Measurements from ENCODE around the gene LGALS7B. TPM values are rescaled to one million over a fixed set of nuclear protein-coding genes. Genes with fewer than 3 reads are reported as not detected.
"Not testable (repeated sequence)": the region's sequence is repeated elsewhere in the genome, so short reads cannot be mapped to it uniquely, and the experiment has no call there.

Gene LGALS7B
- total RNA-seq, result not detected in 2 replicates

DNA sequence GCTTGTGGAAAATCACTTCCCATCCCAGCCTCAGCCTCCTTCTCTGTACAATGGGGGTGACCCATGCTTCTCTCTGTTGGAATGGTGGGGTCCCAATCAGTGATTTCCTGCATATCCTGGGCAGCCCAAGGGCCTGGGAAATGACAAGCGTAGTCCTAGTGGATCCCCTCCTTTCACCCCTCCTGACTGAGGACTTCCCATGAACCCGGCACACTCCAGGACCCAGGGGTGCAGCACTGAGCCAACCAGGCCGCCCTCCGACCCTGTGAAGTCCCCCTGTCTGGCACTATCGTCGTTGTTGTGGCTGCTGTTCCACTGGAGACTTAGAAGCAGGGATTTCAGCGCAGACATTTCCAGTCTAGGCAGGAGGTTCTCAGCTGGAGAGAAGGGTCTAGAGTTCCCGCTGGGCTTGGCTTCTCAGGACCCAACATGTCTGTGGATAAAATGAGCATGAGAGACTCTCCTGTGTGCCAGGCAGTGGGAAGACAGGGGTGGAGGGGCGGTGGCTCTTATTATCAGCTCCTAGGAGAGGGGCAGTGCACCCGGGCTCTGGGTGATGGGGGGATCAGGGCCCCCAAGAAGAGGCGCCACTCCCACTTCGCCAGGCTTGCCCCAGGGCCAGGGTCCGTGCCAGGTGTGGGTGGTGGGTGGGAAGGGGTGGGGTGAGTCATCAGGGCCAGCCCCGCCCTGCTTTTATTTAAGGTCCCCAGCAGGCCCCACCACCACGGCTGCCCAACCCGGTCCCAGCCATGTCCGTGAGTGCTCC lies at the start of gene LGALS7B:
Gene LGALS7B, plus strand, starts transcription at position 723 of the 766 bp plus-strand sequence. Its CDS starts 27 bp downstream, at position 750.
- H3K4me1 Mint-ChIP-seq (ENCODE audit: low read depth), result peaks cover 5% of the 10 kb centered on the region
- no peaks in the 10 kb centered on the region for H3K27me3 Mint-ChIP-seq (ENCODE audit: insufficient read depth)
- no peaks in the 10 kb centered on the region for H3K9me3 Mint-ChIP-seq
- H3K36me3 Mint-ChIP-seq (ENCODE audit: low read depth), result no peaks in the 10 kb centered on the region
- no peak for DNase-seq (ENCODE audit: low spot score)
- no peak within 1 kb of the TSS for H3K27ac Mint-ChIP-seq
- intact Hi-C loops (cut with micrococcal nuclease), result no loop called here
- H3K4me3 Mint-ChIP-seq, result no peak within 1 kb of the TSS

DNA sequence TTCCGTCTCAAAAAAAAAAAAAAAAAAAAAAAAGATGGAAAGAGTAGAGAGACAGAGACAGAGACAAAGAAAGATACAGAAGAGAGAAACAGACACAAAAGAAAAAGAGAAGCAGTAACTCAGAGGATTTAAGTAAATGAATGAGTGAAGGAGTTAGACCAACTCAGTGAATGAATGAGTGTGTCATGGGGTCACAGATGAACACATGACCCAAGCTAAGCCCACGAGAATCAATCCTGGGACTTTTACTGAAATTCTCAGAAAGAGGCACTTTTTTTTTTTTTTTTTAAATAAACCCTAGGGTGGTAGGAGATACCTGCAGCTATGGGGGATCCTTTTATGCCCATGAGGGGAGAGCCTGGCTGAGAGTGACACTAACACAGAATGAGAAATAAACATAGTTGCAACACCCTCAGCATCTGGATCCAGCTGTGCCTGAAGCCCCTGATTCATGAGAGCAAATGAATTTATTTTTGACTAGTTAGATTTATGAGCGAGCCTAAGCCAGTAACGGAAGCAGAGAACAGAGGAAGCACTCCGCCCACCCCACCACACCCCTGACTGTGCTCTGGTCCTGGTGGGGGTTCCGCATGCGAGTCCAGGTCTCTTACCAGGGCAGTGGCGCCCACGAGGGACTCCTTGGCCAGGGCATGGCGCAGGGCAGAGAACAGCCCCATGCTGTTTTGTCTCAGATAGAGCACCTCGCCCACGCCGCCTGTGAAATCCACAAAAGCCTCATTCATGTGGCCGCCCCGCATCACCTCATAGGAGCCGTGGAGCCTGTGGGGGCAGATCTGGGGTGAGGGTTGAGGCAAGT lies 49.4 kb upstream of the LGALS7B start:
- no peak for DNase-seq (ENCODE audit: low spot score)
- Mint-ChIP-seq H3K4me3 (no peak overlapping the region), H3K27ac (no peak overlapping the region), H3K9me3 (no peaks in the 10 kb centered on the region), H3K36me3 (ENCODE audit: low read depth) (peaks cover 3% of the 10 kb centered on the region), H3K4me1 (ENCODE audit: low read depth) (peaks cover 25% of the 10 kb centered on the region), H3K27me3 (ENCODE audit: insufficient read depth) (peaks cover 8% of the 10 kb centered on the region)
- intact Hi-C loops (cut with micrococcal nuclease), result no loop called here

GRCh38 chr19:38740257-38740592 lies 48.8 kb upstream of the LGALS7B start:
- H3K27me3 Mint-ChIP-seq (ENCODE audit: insufficient read depth), result peaks cover 8% of the 10 kb centered on the region
- no peak overlapping the region for H3K4me3 Mint-ChIP-seq
- H3K36me3 Mint-ChIP-seq (ENCODE audit: low read depth), result peaks cover 3% of the 10 kb centered on the region
- H3K9me3 Mint-ChIP-seq, result no peaks in the 10 kb centered on the region
- intact Hi-C loops (cut with micrococcal nuclease), result no loop called here
- no peak for DNase-seq (ENCODE audit: low spot score)
- H3K27ac Mint-ChIP-seq, result no peak overlapping the region
- peaks cover 19% of the 10 kb centered on the region for H3K4me1 Mint-ChIP-seq (ENCODE audit: low read depth)

DNA sequence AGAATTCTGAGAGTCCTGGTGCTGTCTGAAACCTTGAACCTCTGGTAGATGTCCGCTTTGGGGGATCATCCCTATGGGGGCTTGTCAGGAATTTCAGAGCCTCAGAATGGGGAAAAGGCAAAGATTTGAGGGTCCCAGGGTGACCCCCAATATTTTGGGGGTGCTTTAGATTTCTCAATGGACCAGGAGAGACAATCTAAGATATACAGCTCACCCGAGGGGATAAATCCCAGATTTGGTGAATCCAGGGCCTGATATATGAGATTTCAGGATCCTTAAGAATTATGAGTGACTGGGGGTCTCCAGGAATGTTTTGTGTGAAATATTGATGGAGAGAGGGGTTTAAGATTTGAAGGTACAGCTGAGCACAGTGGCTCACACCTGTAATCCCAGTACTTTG lies 48.1 kb upstream of the LGALS7B start:
- no peak for DNase-seq (ENCODE audit: low spot score)
- Mint-ChIP-seq H3K27me3 (ENCODE audit: insufficient read depth) (peaks cover 8% of the 10 kb centered on the region), H3K27ac (no peak overlapping the region), H3K36me3 (ENCODE audit: low read depth) (peaks cover 3% of the 10 kb centered on the region), H3K9me3 (no peaks in the 10 kb centered on the region), H3K4me1 (ENCODE audit: low read depth) (peaks cover 18% of the 10 kb centered on the region), H3K4me3 (no peak overlapping the region)
- intact Hi-C loops (cut with micrococcal nuclease), result no loop called here

DNA sequence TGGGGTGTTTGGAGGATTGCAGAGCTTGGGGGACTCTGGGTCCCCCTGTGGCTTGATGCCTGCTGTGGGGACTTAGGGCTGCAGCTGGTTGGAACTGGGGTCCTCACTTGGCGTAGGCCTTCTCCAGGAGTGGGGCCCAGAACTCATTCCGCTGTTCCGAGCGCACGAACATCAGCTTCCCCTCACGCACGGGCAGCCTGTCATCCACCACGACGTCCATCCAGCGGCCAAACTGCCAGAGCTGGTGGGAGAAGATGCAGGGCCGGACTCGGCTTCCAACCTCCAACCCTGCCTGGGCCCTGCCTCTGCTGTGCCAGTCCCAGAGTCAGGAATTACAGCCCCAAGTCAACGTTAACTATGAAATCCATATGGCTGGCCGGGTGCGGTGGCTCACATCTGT lies 47.3 kb upstream of the LGALS7B start:
- H3K36me3 Mint-ChIP-seq (ENCODE audit: low read depth), result peaks cover 3% of the 10 kb centered on the region
- H3K4me1 Mint-ChIP-seq (ENCODE audit: low read depth), result peaks cover 18% of the 10 kb centered on the region
- no peak for DNase-seq (ENCODE audit: low spot score)
- peaks cover 6% of the 10 kb centered on the region for H3K27me3 Mint-ChIP-seq (ENCODE audit: insufficient read depth)
- intact Hi-C loops (cut with micrococcal nuclease), result no loop called here
- H3K9me3 Mint-ChIP-seq, result no peaks in the 10 kb centered on the region
- H3K27ac Mint-ChIP-seq, result no peak overlapping the region
- no peak overlapping the region for H3K4me3 Mint-ChIP-seq

DNA sequence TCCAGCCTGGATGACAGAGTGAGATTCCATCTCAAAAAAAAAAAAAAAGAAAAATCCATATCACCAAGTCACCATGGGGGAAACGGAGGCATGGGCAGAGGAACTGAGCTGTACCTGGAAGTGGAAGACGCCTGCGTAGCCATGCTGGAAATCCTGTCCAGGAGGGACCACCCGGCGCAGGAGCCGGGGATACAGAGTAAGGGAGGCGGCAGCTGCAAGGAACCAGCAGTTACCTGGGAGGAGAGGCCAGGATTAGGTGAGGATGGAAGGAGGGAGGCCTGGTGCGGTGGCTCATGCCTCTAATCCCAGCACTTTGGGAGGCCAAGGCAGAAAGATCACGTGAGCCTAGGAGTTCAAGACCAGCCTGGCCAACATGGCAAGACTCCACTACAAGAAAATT lies 46.7 kb upstream of the LGALS7B start:
- Mint-ChIP-seq H3K36me3 (ENCODE audit: low read depth) (peaks cover 3% of the 10 kb centered on the region), H3K9me3 (no peaks in the 10 kb centered on the region), H3K27ac (no peak overlapping the region), H3K4me1 (ENCODE audit: low read depth) (peaks cover 18% of the 10 kb centered on the region), H3K27me3 (ENCODE audit: insufficient read depth) (peaks cover 7% of the 10 kb centered on the region), H3K4me3 (no peak overlapping the region)
- no peak for DNase-seq (ENCODE audit: low spot score)
- intact Hi-C loops (cut with micrococcal nuclease), result no loop called here

DNA sequence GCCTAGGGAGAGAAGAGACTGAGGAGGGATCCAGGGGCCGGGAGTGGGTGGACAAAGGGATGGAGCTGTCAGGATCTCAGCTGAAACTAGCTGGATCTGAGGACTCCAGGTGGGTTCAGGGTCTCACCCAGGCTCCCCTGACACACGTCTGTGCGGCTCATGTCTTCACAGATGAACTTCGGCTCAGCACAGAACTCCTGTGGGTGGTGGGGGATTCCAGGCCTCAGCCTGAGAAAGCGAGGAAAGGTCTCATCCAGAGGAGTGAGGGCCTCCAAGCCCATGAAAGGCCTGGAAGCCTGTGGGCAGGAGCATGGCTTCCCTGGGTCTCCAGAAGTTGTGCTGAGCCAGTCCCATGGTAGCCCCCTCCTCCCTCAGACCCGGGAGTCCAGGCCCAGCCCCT lies 46.1 kb upstream of the LGALS7B start:
- Mint-ChIP-seq H3K27ac (no peak overlapping the region), H3K27me3 (ENCODE audit: insufficient read depth) (peaks cover 2% of the 10 kb centered on the region), H3K4me1 (ENCODE audit: low read depth) (peaks cover 13% of the 10 kb centered on the region), H3K4me3 (no peak overlapping the region), H3K36me3 (ENCODE audit: low read depth) (peaks cover under 1% of the 10 kb centered on the region), H3K9me3 (no peaks in the 10 kb centered on the region)
- intact Hi-C loops (cut with micrococcal nuclease), result no loop called here
- no peak for DNase-seq (ENCODE audit: low spot score)

DNA sequence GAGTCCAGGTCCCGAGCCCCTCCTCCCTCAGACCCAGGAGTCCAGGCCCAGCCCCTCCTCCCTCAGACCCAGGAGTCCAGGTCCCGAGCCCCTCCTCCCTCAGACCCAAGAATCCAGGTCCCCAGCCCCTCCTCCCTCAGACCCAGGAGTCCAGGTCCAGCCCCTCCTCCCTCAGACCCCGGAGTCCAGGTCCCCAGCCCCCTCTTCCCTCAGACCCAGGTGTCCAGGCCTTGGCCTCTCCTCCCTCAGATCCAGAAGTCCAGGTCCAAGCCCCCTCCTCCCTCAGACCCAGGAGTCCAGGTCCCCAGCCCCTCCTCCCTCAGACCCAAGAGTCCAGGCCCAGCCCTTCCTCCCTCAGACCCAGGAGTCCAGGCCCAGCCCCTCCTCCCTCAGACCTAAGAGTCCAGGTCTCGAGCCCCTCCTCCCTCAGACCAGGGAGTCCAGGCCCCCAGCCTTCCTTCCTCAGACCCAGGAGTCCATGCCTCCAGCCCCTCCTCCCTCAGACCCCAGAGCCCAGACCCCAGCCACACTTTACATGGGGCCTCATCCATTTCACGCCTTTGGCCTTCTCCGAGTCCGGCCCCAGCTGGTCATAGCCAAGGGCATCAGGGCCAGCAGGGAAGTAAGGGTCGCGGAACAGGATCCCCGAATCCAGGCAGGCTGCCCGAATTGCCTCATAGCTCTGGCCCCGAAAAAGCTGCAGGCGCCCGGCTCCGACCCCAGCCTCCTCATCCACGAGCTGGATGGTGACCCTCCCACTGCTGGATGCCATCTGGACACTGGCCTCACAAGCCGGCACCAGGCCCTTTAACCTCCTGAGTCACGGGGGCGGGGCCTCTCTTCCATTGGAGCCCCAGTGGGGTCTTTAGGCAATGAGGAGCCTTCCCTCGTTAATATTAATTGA lies 45.4 kb upstream of the LGALS7B start:
- no peak for DNase-seq (ENCODE audit: low spot score)
- Mint-ChIP-seq H3K4me3 (no peak overlapping the region), H3K9me3 (no peaks in the 10 kb centered on the region), H3K27ac (no peak overlapping the region), H3K36me3 (ENCODE audit: low read depth) (no peaks in the 10 kb centered on the region), H3K4me1 (ENCODE audit: low read depth) (peaks cover 8% of the 10 kb centered on the region), H3K27me3 (ENCODE audit: insufficient read depth) (peaks cover 2% of the 10 kb centered on the region)
- intact Hi-C loops (cut with micrococcal nuclease), result no loop called here

- no peak for DNase-seq (ENCODE audit: low spot score)
- H3K9me3 Mint-ChIP-seq, result no peaks in the 10 kb centered on the region
- H3K4me3 Mint-ChIP-seq, result no peak within 1 kb of the TSS
- peaks cover 2% of the 10 kb centered on the region for H3K27me3 Mint-ChIP-seq (ENCODE audit: insufficient read depth)
- no peaks in the 10 kb centered on the region for H3K36me3 Mint-ChIP-seq (ENCODE audit: low read depth)
- peaks cover 7% of the 10 kb centered on the region for H3K4me1 Mint-ChIP-seq (ENCODE audit: low read depth)
- intact Hi-C loops (cut with micrococcal nuclease), result no loop called here
- H3K27ac Mint-ChIP-seq, result no peak within 1 kb of the TSS
These were observed 44.7 kb upstream of the LGALS7B start, which contains the start of gene CAPN12 for GRCh38 chr19:38744298-38744681. TSS of gene CAPN12 (minus strand) at chr19:38744474. CDS start at chr19:38744165, 309 bp downstream.

DNA sequence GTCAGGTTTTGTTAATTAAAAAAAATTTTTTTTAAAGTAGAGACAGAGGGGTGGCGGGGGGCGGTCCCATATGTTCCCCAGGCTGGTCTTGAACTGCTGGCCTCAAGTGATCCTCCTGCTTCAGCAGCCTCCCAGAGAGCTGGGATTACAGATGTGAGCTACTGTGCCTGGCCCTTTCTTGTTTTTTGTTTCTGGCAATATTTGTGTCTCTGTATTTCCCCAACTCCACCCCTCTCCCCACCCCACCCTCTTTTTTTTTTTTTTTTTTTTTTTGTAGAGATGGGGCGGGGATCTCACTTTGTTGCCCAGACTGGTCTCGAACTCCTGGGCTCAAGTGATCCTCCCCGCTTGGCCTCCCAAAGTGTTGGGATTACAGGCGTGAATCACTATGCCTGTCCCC lies 44.1 kb upstream of the LGALS7B start:
- peaks cover 1% of the 10 kb centered on the region for H3K4me1 Mint-ChIP-seq (ENCODE audit: low read depth)
- H3K27ac Mint-ChIP-seq, result no peak overlapping the region
- no peak for DNase-seq (ENCODE audit: low spot score)
- no peak overlapping the region for H3K4me3 Mint-ChIP-seq
- intact Hi-C loops (cut with micrococcal nuclease), result no loop called here
- no peaks in the 10 kb centered on the region for H3K36me3 Mint-ChIP-seq (ENCODE audit: low read depth)
- no peaks in the 10 kb centered on the region for H3K9me3 Mint-ChIP-seq
- H3K27me3 Mint-ChIP-seq (ENCODE audit: insufficient read depth), result peaks cover 2% of the 10 kb centered on the region

- DNase-seq (ENCODE audit: low spot score), result no peak
- Mint-ChIP-seq H3K36me3 (ENCODE audit: low read depth) (no peaks in the 10 kb centered on the region), H3K27me3 (ENCODE audit: insufficient read depth) (peaks cover 4% of the 10 kb centered on the region), H3K4me1 (ENCODE audit: low read depth) (no peaks in the 10 kb centered on the region), H3K4me3 (no peak overlapping the region), H3K9me3 (no peaks in the 10 kb centered on the region), H3K27ac (no peak overlapping the region)
- intact Hi-C loops (cut with micrococcal nuclease), result no loop called here
These were observed 43.7 kb upstream of the LGALS7B start for GRCh38 chr19:38745316-38745715.

DNA sequence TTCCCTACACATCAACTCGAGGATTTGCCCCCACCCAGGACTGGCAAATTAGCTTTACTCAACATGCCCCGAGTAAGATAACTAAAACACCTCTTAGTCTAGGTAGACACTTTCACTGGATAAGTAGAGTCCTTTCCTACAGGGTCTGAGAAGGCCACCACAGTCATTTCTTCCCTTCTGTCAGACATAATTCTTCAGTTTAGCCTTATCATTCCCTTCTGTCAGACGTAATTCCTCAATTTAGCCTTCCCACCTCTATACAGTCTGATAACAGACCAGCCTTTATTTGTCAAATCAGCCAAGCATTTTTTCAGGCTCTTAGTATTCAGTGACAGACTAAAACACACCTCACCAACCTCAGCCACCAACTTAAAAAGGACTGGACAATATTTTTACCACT lies 35.2 kb upstream of the LGALS7B start:
- H3K27ac Mint-ChIP-seq; H3K9me3 Mint-ChIP-seq; H3K36me3 Mint-ChIP-seq (ENCODE audit: low read depth); H3K4me3 Mint-ChIP-seq; H3K4me1 Mint-ChIP-seq (ENCODE audit: low read depth); DNase-seq (ENCODE audit: low spot score); intact Hi-C loops (cut with micrococcal nuclease): not testable (repeated sequence)
- H3K27me3 Mint-ChIP-seq (ENCODE audit: insufficient read depth), result peaks cover 18% of the 10 kb centered on the region
